Dermis lymphatic vessel endothelial cell (primary cell): Measurements from ENCODE around the gene FAM163A. TPM values are rescaled to one million over a fixed set of nuclear protein-coding genes. Genes with fewer than 3 reads are reported as not detected.

Source experiments
- total RNA-seq: library from RNA; depleted of rRNA; stranded (reverse); fragments of >200 nt; gene quantifications from 2 replicates; pipeline ENCODE4 v1.2.1, GENCODE V29; 2014

FAM163A gene
- 0.09 and 0.33 TPM in 2 replicates for total RNA-seq

GRCh38 chr1:179742717-179743678, at the start of gene FAM163A:
FAM163A (plus strand) TSS chr1:179743291; CDS start chr1:179813098, 69,807 bp downstream.

Other genes with a start within 250 kb of the FAM163A start
- not detected in 2 replicates for gene NPHS2, start 167.3 kb upstream of the FAM163A start, total RNA-seq
- 0.09 and 0.11 TPM in 2 replicates for gene TDRD5, start 151.5 kb upstream of the FAM163A start, total RNA-seq
- gene TOR1AIP2, start 134.5 kb downstream of the FAM163A start, total RNA-seq, result 68.1 and 79.8 TPM in 2 replicates
- gene TOR1AIP1, start 139.0 kb downstream of the FAM163A start, total RNA-seq, result 25.7 and 27.1 TPM in 2 replicates
- 54.6 and 55.5 TPM in 2 replicates for gene CEP350, start 211.5 kb downstream of the FAM163A start, total RNA-seq